Neutrophil (primary cell): ENCODE measurements around the gene USP49.
A peak's percentile ranks its signal among the peaks of the same experiment; 100 is the strongest.

Experiments used
- H3K27ac ChIP-seq: fragments of 200-600 bp; sonication (generic); 2 replicates; pipeline ENCODE4 v1.5.1; 2016; ENCODE audit warnings: mild to moderate bottlenecking, moderate library complexity
- H3K27me3 ChIP-seq: fragments of 200-600 bp; sonication (generic); 2 replicates; pipeline ENCODE4 v1.6.0; 2016; ENCODE audit warnings: mild to moderate bottlenecking
- H3K36me3 ChIP-seq: fragments of 200-600 bp; sonication (generic); 2 replicates; pipeline ENCODE4 v1.5.1; 2017
- H3K4me1 ChIP-seq, 2 experiments: fragments of 200-600 bp in 1 of 2; sonication (generic) in 1 of 2; 1 replicate in 1 of 2; 2 replicates in 1 of 2; pipeline versions ENCODE4 v1.5.1 to v1.6.1; 2013 to 2016; ENCODE audit warnings: low read depth in 1 of 2, low read length in 1 of 2, mild to moderate bottlenecking in 1 of 2, moderate library complexity in 1 of 2; ENCODE audit not compliant: control insufficient read depth in 1 of 2, insufficient read depth in 1 of 2
- H3K4me3 ChIP-seq, 2 experiments: fragments of 200-600 bp in 1 of 2; sonication (generic) in 1 of 2; 1 replicate in 1 of 2; 2 replicates in 1 of 2; pipeline ENCODE4 v1.5.1; 2013 to 2016; ENCODE audit warnings: low read depth in 1 of 2, low read length in 1 of 2, mild to moderate bottlenecking in 1 of 2, moderate library complexity in 1 of 2
- H3K9me3 ChIP-seq: fragments of 200-600 bp; sonication (generic); 2 replicates; pipeline ENCODE4 v1.5.1; 2016
- TF ChIP-seq, protein P1 (sequence below): fragments of 200-600 bp; sonication (generic); IDR thresholded peaks from 2 replicates; pipeline ENCODE4 v1.5.1; 2016; ENCODE audit warnings: antibody characterized with exemption

Gene USP49

GRCh38 chr6:41894366-41895299 lies 542 bp downstream of the USP49 start:
- TF ChIP-seq, protein P1, sequence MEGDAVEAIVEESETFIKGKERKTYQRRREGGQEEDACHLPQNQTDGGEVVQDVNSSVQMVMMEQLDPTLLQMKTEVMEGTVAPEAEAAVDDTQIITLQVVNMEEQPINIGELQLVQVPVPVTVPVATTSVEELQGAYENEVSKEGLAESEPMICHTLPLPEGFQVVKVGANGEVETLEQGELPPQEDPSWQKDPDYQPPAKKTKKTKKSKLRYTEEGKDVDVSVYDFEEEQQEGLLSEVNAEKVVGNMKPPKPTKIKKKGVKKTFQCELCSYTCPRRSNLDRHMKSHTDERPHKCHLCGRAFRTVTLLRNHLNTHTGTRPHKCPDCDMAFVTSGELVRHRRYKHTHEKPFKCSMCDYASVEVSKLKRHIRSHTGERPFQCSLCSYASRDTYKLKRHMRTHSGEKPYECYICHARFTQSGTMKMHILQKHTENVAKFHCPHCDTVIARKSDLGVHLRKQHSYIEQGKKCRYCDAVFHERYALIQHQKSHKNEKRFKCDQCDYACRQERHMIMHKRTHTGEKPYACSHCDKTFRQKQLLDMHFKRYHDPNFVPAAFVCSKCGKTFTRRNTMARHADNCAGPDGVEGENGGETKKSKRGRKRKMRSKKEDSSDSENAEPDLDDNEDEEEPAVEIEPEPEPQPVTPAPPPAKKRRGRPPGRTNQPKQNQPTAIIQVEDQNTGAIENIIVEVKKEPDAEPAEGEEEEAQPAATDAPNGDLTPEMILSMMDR = no peak
- peak overlapping the region; percentile 89 to 91 for H3K4me3 ChIP-seq
- H3K9me3 ChIP-seq = no peaks in the 10 kb centered on the region
- H3K27me3 ChIP-seq = peaks cover 15% of the 10 kb centered on the region
- peak overlapping the region; percentile 85 for H3K27ac ChIP-seq
- peaks cover 21% of the 10 kb centered on the region in 2 experiments for H3K4me1 ChIP-seq
- H3K36me3 ChIP-seq = no peaks in the 10 kb centered on the region

- no peak overlapping the region for H3K27ac ChIP-seq
- H3K4me3 ChIP-seq = no peak overlapping the region
- no peaks in the 10 kb centered on the region for H3K9me3 ChIP-seq
- TF ChIP-seq, protein P1 = no peak
- H3K27me3 ChIP-seq = peaks cover 15% of the 10 kb centered on the region
- peaks cover 21% of the 10 kb centered on the region in 2 experiments for H3K4me1 ChIP-seq
- no peaks in the 10 kb centered on the region for H3K36me3 ChIP-seq
Observed at GRCh38 chr6:41892921-41893564, 2.1 kb downstream of the USP49 start.

DNA sequence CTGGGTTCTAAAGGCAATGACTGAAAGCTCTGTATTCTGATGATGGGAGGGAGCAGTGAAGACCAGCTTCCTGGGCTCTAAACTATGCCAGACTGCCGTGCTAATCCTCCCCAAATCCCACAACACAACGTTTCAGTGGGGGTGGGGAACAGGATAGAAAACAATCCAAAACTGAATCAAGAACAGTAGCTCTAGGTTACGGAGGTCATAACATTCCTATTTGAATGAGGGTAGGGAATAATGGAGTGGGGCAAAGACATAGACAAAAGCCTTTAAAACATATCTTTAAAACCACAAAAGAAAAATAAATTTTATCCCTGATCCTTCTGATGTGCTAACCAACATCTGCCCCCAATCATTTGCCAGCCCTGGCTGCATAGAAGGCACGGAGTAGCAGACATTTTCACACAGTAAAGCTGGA lies 7.8 kb downstream of the USP49 start:
- H3K36me3 ChIP-seq = peaks cover 16% of the 10 kb centered on the region
- no peaks in the 10 kb centered on the region for H3K9me3 ChIP-seq
- peaks cover 0 to 3% of the 10 kb centered on the region in 2 experiments for H3K4me1 ChIP-seq
- no peak overlapping the region for H3K4me3 ChIP-seq
- H3K27ac ChIP-seq = no peak overlapping the region
- no peaks in the 10 kb centered on the region for H3K27me3 ChIP-seq
- TF ChIP-seq, protein P1 = no peak

DNA sequence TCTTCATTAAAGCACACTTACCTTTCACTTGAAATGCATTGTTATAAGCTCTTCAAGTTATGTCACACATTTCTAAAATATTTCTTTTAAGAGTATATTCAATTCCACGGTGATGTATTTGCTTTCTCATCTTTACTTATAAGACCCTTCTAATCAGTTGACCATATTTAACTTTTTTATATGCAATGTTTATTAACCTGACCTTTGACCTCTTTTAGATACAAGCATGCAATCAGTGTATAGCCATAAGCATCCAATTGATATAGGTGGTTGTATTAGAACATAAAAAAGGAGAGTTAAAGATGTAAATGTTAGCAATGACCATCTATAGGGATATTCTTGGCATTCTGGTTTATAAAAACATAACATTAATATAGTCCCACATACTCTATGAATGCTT lies 9.2 kb downstream of the USP49 start:
- Histone ChIP-seq H3K9me3 (no peaks in the 10 kb centered on the region), H3K27ac (no peak overlapping the region), H3K4me3 (no peak overlapping the region), H3K4me1 (no peaks in the 10 kb centered on the region), H3K27me3 (no peaks in the 10 kb centered on the region), H3K36me3 (peaks cover 16% of the 10 kb centered on the region)
- TF ChIP-seq, protein P1 = no peak

DNA sequence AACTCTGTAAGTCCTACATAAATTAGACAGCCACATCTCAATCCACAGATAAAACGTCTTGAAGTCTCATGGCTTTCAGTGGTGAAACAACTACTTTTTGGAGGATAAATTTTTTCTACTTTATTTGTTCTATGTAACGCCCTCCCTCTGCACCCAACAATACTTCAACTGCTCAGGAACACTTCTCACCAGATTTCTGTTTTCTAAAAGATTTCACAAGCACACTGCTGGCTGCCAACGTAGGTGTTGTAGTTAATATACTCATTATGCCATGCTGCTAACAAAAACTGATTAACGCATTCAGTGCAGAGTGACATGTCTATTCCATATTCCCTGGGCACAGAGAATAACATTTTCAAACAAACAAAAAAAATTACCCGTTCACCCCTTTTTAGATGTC lies 10.2 kb downstream of the USP49 start:
- Histone ChIP-seq H3K4me3 (no peak overlapping the region), H3K9me3 (no peaks in the 10 kb centered on the region), H3K27me3 (no peaks in the 10 kb centered on the region), H3K4me1 (no peaks in the 10 kb centered on the region), H3K27ac (no peak overlapping the region), H3K36me3 (peaks cover 16% of the 10 kb centered on the region)
- TF ChIP-seq, protein P1 = no peak
